Kidney epithelial cell (primary cell): Measurements from ENCODE around the gene HMGN3. TPM values are rescaled to one million over a fixed set of nuclear protein-coding genes. Genes with fewer than 3 reads are reported as not detected.
"Not testable (repeated sequence)": the region's sequence is repeated elsewhere in the genome, so short reads cannot be mapped to it uniquely, and the experiment has no call there.

Experiments
- DNase-seq: peaks from one replicate; pipeline ENCODE4 v3.0.0-alpha.2; 2010; ENCODE audit warnings: low read depth
- H3K27me3 ChIP-seq: 2 replicates; pipeline ENCODE4 v1.6.0; 2011; ENCODE audit warnings: low read length; ENCODE audit not compliant: control insufficient read depth, insufficient read depth
- H3K36me3 ChIP-seq: 2 replicates; pipeline ENCODE4 v1.5.1; 2011; ENCODE audit warnings: low read length; ENCODE audit not compliant: control insufficient read depth, insufficient read depth
- H3K4me3 ChIP-seq: 2 replicates; pipeline ENCODE4 v1.5.1; 2011; ENCODE audit warnings: low read depth, mild to moderate bottlenecking, control low read depth, low read length
- CTCF ChIP-seq: IDR thresholded peaks from 2 replicates; pipeline ENCODE4 v1.5.1; 2011; ENCODE audit warnings: mild to moderate bottlenecking, moderate library complexity, low read length, control low read depth, inconsistent platforms; ENCODE audit not compliant: insufficient read depth, poor library complexity, severe bottlenecking
- total RNA-seq: library from RNA; depleted of rRNA; stranded (reverse); fragments of >200 nt; gene quantifications from 2 replicates; pipeline ENCODE4 v1.2.3, GENCODE V29; 2015

HMGN3 gene
- total RNA-seq, 1 donor from 2014 or later, result 35.3 TPM

- no peak for TF ChIP-seq CTCF
- Histone ChIP-seq H3K36me3 (no peaks in the 10 kb centered on the region), H3K27me3 (no peaks in the 10 kb centered on the region), H3K4me3 (no peak overlapping the region)
- DNase-seq, result no peak
These were observed 28.9 kb upstream of the HMGN3 start for GRCh38 chr6:79263359-79263758.

GRCh38 chr6:79261666-79262065, 27.2 kb upstream of the HMGN3 start:
- no peaks in the 10 kb centered on the region for H3K27me3 ChIP-seq
- TF ChIP-seq CTCF, result no peak
- no peaks in the 10 kb centered on the region for H3K36me3 ChIP-seq
- no peak overlapping the region for H3K4me3 ChIP-seq
- no peak for DNase-seq

GRCh38 chr6:79260772-79261171, 26.3 kb upstream of the HMGN3 start:
- H3K36me3 ChIP-seq, result no peaks in the 10 kb centered on the region
- DNase-seq, result no peak
- no peak for TF ChIP-seq CTCF
- no peak overlapping the region for H3K4me3 ChIP-seq
- H3K27me3 ChIP-seq, result no peaks in the 10 kb centered on the region

GRCh38 chr6:79257381-79258205, 23.1 kb upstream of the HMGN3 start:
- no peak for DNase-seq
- TF ChIP-seq CTCF, result no peak
- Histone ChIP-seq H3K4me3 (no peak overlapping the region), H3K27me3 (no peaks in the 10 kb centered on the region), H3K36me3 (no peaks in the 10 kb centered on the region)

GRCh38 chr6:79256770-79257169, 22.3 kb upstream of the HMGN3 start:
- not testable (repeated sequence) for H3K27me3 ChIP-seq, H3K4me3 ChIP-seq, DNase-seq, H3K36me3 ChIP-seq

GRCh38 chr6:79255086-79255485, 20.6 kb upstream of the HMGN3 start:
- H3K36me3 ChIP-seq, H3K4me3 ChIP-seq, DNase-seq, H3K27me3 ChIP-seq: not testable (repeated sequence)

- H3K4me3 ChIP-seq, result no peak overlapping the region
- no peaks in the 10 kb centered on the region for H3K36me3 ChIP-seq
- no peak for DNase-seq
- no peak for TF ChIP-seq CTCF
- H3K27me3 ChIP-seq, result no peaks in the 10 kb centered on the region
These were observed 16.1 kb upstream of the HMGN3 start for GRCh38 chr6:79250559-79250958.
